HL-60 (cell line): Measurements from ENCODE around the gene LMTK2.

Experiments
- DNase-seq, 2 experiments: peaks; one replicate each; pipeline ENCODE4 v3.0.0-alpha.2; 2010 to 2020; ENCODE audit warnings: low read depth in 1 of 2, low spot score in 1 of 2
- H3K27ac ChIP-seq: fragments of 250-450 bp; sonication (Bioruptor Pico); replicated peaks from 2 replicates; pipeline ENCODE4 v1.5.1; 2020; ENCODE audit warnings: mild to moderate bottlenecking, moderate library complexity
- H3K27me3 ChIP-seq: fragments of 250-450 bp; sonication (Bioruptor Pico); 2 replicates; pipeline ENCODE4 v1.5.1; 2021; ENCODE audit warnings: mild to moderate bottlenecking, moderate library complexity; ENCODE audit not compliant: insufficient read depth, poor library complexity, severe bottlenecking
- H3K4me3 ChIP-seq: replicated peaks from 2 replicates; pipeline ENCODE4 v1.5.1; 2011; ENCODE audit warnings: mild to moderate bottlenecking, control low read depth, low read length; ENCODE audit not compliant: insufficient read depth
- CTCF ChIP-seq: IDR thresholded peaks from one replicate; pipeline ENCODE4 v1.5.1; 2011; ENCODE audit warnings: low read length, control low read depth, inconsistent platforms; ENCODE audit not compliant: insufficient read depth
- GABPA ChIP-seq: IDR thresholded peaks from 2 replicates; pipeline ENCODE4 v1.6.1; 2012; ENCODE audit warnings: low read depth
- POLR2AphosphoS5 ChIP-seq: IDR thresholded peaks from 2 replicates; pipeline ENCODE4 v1.6.1; 2012; ENCODE audit warnings: low read depth
- REST ChIP-seq: IDR thresholded peaks from 2 replicates; pipeline ENCODE4 v1.6.1; 2012; ENCODE audit warnings: low read depth; ENCODE audit not compliant: insufficient replicate concordance
- SPI1 ChIP-seq: IDR thresholded peaks from 2 replicates; pipeline ENCODE4 v1.6.1; 2012; ENCODE audit warnings: low read depth, mild to moderate bottlenecking, borderline replicate concordance

The LMTK2 gene

GRCh38 chr7:98167653-98168052, 61.0 kb downstream of the LMTK2 start:
- H3K4me3 ChIP-seq: no peak overlapping the region
- no peak overlapping the region for H3K27ac ChIP-seq
- no peak for DNase-seq
- no peaks in the 10 kb centered on the region for H3K27me3 ChIP-seq
- TF ChIP-seq GABPA (no peak), POLR2AphosphoS5 (no peak), SPI1 (no peak), CTCF (no peak), REST (no peak)

GRCh38 chr7:98168181-98168903, 61.7 kb downstream of the LMTK2 start:
- Histone ChIP-seq H3K27ac (no peak overlapping the region), H3K27me3 (no peaks in the 10 kb centered on the region), H3K4me3 (no peak overlapping the region)
- no peak for TF ChIP-seq SPI1
- TF ChIP-seq CTCF: no peak
- TF ChIP-seq GABPA: no peak
- TF ChIP-seq REST: no peak
- no peak for TF ChIP-seq POLR2AphosphoS5
- DNase-seq: peak in 1 of 2 experiments; percentile 44

GRCh38 chr7:98168904-98169621, 62.4 kb downstream of the LMTK2 start:
- no peak overlapping the region for H3K27ac ChIP-seq
- no peak for TF ChIP-seq SPI1
- no peak for TF ChIP-seq GABPA
- no peak for TF ChIP-seq POLR2AphosphoS5
- no peak for TF ChIP-seq REST
- TF ChIP-seq CTCF: no peak
- no peak overlapping the region for H3K4me3 ChIP-seq
- DNase-seq: no peak
- no peaks in the 10 kb centered on the region for H3K27me3 ChIP-seq
